GM21717 (cell line): ENCODE data around the gene E2F4.

Experiments
- ATAC-seq: cut with Tn5 transposase; IDR thresholded peaks from one replicate; pipeline ENCODE4 v1.9.1; 2021; ENCODE audit warnings: mild to moderate bottlenecking, moderate library complexity; ENCODE audit not compliant: unreplicated experiment

The E2F4 gene, protein sequence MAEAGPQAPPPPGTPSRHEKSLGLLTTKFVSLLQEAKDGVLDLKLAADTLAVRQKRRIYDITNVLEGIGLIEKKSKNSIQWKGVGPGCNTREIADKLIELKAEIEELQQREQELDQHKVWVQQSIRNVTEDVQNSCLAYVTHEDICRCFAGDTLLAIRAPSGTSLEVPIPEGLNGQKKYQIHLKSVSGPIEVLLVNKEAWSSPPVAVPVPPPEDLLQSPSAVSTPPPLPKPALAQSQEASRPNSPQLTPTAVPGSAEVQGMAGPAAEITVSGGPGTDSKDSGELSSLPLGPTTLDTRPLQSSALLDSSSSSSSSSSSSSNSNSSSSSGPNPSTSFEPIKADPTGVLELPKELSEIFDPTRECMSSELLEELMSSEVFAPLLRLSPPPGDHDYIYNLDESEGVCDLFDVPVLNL

DNA sequence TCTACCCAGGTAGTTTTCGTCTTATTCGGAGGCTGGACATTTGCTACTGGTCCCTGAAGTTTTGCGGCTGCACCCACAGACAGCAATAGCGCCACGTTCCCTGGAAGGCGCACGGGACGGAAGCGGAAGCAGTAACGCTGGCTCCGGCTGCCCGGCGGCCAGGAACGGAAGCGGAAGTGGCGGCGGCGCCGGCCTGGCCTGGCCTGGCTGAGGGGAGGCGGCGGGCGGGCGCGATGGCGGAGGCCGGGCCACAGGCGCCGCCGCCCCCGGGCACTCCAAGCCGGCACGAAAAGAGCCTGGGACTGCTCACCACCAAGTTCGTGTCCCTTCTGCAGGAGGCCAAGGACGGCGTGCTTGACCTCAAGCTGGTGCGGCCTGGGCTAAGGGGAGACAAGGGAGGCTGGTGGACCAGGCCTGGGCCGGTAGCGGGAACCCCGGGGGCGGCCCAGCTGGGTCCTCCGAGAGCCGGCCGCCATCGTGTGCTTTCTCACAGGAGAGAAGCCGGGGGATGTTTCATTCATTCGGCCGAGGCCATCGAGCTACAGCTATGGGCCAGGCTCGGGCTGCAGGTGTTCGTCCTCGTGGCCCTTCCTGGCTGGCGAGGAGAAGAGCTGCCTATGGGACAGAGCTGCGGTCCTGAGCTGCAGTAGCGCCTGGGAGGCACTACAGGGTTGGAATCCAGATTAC lies at the start of gene E2F4:
Gene E2F4, plus strand, starts transcription at position 161 of the 687 bp plus-strand sequence. Its CDS starts 73 bp downstream, at position 234.
- peak; percentile 76 for ATAC-seq

DNA sequence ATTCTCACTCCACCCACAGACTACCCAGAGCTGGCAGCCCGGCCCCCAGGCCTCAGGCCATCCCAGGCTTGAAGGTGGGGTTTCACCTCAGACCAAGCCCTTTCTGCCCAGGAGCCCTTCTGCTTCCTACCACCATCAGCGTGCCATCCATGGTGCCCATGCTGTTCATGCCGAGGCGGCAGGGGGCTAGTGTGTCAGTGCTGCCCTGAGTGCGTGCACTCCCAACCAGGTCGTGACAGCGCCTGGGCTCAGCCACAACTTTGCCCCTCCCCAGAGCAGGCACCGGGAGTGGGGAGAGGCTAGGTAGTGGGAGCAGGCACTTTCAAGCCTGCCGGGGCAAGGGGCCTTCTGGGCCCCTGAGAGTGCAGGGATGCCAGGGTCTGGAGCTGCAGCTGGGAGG lies 49.6 kb upstream of the E2F4 start:
- no peak for ATAC-seq

DNA sequence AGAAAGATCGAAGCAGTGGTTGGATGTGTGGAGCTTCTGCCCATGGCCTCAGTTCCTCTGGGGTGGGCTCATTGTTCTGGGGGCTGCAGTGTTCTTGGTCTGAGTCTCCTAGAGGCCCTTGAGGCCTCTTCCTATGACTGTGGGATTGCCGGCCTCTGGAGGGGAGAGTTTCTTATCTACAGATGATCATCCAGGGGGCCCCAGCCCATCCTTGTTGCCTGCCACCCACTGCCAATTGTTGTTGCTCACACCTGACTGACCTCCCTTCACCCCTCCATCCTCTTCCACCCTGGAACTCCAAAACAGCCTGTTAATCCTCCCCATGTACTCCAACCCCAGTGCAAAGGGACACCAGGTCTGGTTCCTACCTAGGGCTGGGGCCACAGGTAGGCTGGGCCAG lies 47.0 kb upstream of the E2F4 start:
- no peak for ATAC-seq

DNA sequence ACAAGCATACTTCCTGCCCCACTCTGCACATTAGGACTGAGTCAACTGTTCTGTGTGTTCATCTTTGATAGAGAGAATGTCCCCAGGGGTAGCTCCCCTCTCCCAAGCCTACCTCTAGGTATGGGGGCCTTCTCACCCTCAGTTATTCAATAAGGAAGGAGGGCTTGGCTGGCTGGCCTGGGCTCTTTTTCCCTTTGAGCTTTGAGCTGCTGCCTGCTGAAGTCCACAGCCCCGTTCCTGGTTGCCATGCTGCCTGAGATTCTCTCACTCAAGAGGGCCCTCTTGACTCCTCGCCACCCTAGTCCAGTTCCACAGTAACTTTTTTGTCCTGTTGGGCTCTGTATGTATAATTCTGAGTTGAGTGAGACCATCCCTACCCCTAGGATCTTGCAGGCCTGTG lies 46.2 kb upstream of the E2F4 start:
- ATAC-seq: no peak

DNA sequence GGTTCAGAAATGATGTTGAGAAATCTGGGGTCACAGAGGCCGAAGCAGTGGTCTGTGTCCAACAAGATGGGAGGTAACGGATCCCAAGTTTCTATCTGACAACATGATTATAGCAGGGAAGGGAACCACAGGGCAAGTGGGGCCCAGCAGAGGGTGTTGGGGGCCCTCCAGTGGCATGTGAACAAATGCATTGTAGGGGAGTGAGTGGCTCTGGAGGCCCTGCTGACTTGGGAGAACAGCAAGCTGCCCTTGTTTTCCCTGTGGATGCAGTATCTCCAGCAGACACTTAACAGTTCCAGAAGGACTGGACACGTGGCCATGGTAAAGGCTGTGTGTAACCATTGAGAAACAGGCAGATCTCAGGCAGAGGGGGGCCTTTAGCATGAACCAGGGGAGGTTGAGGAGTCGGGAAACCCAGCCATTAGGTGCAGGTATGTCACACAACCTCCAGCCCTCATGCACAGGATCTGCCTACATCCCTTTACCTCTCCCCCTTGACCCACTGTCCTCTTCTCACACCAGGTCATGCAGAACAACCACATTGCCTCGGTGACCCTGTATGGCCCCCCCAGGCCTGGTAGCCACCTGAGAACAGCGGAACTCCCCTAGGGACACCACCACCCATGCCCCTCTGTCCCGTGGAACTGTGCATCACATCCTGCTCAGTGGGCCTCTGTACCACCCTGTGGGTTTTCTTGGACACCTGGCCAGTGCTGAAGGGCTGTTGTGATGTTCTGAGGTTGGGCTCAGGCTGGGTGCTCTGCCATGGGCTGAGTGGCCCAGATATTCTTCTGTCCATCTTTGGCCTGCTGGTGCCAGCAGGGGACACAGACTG lies 45.2 kb upstream of the E2F4 start:
- ATAC-seq: no peak

DNA sequence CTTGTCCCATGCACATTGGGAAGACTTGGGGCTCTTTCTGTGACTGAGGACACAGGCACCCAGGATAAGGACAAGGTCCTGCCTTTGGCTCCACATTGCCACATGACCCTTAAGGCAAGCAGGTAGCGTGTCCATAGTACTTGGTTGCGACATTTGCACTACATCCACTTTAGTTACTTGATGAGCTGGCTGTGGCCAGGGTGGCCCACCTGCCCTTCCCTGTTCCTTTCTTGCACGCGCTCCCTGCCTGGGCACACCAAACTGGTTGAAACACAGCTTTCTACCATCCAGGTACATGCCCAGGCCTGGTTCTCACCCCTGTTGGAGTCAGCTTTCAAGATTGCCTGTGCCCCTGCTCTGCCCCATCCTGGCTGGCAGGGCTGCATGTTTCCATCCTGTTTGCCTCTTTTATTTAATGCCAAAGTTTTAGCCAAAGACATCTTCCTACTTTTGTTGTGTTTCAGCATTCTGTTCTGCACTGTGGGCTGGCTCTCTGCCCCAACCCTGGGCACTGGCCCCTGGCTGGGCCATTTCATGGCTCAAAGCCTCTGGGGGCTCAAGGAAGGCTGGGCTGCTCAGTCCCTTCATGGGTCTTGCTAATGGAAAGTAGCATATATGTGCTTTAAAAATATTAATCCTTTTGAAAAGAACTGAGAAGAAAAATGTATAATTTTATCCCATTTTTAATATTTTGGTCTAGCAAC lies 44.4 kb upstream of the E2F4 start:
- no peak for ATAC-seq

DNA sequence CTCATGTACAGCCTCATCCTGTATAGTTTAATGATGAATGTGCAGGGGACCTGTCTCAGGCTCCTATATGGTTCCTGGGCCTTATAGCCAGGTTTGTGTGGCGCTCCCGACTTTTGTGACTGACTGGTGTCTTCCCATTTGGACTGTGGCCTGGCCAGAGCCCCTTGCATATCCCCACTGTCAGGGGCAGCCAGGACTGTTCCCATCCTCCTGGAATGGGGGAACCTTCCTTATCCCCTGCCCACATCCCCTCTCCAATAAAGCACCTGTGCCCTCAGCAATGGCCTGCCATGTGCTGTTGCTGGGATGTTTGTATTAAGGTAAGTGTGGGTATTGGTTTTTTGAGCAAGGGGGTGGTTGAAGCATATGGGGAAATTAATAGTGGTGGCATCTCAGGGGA lies 43.7 kb upstream of the E2F4 start:
- ATAC-seq: no peak

DNA sequence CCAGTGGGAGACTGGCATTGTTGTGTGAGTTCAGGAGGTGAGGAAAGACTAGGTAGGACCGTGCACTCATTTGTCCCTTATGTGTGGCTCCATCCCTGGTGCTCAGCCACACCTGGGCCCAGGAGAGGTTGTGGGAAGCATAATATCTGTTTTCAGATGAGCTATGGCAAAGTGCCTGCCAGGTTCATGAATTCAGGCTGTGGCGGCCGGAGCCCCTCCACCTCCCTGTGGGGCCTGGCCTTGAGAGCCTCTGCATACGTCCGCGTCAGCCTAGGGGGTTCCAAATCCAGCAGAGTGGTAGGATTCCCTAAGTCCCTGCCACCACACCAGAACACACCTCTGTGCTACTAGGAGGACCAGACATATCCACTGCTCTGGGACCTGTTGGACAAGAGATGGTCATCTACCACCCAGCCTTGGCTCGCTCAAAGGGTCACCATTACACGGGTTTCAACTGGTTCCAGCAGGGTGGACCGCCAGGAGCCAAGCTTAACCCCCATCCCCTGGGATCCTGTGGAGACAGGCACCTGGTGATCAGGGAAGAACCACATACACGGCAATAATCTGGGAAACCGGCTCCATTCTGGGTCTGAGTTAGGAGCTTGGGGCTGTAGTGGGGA lies 43.2 kb upstream of the E2F4 start:
- ATAC-seq: no peak

DNA sequence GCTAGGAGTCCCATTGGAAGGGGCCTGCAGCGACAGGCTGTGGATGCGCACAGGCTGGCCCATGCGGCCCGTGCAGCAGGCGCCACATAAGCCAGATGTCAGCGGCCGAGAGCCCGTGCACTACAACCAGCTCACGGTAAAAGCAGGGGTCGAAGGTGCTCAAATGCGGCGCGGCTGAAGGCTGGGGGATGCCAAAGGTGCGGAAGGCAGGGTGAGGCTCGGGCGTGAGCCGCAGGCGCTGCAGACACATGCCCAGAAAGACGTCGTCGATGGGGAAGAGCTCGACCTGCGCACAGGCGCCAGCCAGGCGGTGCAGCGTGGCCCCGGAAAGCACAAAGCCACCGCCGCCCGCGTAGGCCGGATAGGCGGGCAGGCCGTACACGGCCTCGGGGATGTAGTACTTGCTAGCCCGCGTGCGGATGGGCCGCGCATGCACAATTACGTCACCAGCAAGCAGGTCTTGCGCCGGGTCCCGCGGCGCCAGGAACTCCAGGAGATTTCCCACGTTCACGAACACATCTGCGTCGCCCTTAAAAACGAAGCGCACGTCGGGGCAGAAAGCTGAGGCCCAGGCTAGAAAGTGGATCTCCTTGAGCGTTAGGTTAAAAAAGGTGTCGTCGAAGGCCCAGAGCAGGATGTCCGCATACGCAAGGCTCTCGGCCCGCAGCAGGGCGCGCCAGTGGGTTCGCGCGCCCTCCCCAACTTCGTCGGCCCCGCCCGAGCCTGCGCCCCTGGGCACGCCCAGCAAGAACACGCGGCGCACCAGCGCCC lies 42.5 kb upstream of the E2F4 start:
- no peak for ATAC-seq

DNA sequence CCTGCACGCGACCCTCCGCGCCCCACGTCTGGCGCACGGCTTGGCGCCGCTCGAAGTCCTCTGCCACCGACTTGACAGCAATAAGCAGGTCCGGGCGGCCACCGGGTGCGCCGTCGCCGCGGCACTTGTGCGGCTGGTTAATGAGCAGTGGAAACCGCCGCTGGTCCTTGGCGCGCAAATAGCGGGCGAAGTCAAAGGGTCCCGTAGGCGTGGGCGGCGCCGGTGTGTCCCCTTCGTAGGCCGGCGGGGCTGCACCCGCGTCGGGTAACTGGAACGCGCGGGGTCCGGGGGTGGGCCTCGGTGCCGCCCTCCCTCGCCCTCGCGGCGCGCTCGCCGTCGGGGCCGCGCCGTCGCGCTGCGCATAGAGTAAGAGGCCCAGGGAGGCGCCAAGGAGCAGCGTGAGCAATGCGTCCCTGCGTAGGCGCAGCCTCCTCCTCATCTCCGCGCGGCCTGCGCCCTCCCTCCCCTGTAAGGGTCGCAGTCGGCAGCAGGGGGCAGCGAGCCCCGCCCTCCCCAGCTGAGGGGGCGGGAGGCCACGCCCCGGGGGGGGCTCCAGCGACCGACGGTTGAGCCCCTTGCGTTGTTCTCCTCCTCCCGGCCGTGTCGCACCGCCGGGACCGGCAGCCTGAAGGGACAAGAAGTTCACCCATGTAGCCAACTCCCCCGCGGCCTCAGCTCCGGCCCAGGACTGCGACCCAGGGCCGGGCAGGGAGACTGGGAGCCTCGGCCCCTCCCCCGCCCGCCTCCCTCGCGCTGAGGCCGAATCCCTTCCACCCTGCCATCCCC lies 41.7 kb upstream of the E2F4 start:
- ATAC-seq: peak; percentile 30

DNA sequence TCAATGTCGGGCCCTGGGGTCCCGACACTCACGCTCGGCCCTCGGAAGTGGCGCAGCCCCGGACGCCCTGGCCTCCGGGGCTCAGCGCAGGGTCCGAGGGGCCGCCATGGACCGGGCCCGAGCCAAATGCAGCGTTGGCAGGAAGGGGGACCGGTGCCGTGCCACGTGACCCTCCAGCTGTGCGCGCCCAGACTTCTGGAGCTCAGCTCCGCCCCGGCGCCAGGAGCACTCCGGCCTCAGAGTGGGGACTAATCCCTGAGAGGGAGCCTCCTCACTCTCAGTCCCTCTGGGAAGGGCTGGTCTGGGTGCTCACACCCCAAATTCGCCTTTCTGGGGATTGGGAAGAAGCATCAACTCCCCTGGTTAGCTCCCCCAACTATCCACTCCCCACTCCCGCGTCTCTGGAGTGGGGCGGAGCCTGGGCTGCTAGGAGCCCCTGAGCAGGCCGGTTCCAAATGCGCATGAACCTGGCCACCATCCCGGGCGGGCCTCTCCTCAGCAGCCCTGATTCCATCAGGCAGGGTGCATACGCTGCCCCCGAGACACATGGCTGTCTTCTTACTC lies 41.0 kb upstream of the E2F4 start, which contains the start of gene B3GNT9:
Gene B3GNT9, minus strand, starts transcription at position 166 of the 564 bp plus-strand sequence. CDS start 513 bp downstream, outside the sequence.
- ATAC-seq: peak; percentile 41

DNA sequence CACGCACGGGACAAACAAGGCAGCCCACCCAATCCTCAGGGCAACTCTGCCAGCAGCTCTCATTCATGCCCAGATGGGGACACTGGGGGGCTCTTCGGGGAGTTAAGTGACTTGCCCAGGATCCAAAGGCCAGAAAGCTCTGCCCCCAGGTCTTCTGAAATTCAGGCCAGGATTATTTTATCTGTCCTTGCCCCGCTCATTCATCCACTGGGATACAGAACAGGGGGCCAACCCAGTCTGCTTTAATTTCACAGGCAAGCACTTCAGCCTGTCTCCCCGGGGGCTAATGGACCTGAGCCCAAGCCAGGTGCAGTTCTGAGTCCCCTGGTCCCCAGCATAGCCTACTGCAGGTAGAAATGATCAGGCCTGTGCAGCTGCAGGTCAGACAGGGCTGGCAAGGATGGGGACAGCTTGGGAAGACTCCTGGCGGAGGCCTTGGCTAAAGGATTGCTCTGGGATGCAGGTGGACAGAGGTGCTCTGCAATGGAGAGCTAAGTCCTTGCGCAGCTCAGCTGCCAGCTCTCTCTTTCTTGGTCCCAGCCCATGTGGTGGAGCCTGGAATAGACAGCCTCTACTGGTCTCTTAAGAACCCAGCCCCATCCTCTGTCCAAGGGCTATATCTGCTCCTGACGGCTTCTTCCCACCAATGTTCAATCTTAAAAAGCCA lies 40.4 kb upstream of the E2F4 start:
- no peak for ATAC-seq

DNA sequence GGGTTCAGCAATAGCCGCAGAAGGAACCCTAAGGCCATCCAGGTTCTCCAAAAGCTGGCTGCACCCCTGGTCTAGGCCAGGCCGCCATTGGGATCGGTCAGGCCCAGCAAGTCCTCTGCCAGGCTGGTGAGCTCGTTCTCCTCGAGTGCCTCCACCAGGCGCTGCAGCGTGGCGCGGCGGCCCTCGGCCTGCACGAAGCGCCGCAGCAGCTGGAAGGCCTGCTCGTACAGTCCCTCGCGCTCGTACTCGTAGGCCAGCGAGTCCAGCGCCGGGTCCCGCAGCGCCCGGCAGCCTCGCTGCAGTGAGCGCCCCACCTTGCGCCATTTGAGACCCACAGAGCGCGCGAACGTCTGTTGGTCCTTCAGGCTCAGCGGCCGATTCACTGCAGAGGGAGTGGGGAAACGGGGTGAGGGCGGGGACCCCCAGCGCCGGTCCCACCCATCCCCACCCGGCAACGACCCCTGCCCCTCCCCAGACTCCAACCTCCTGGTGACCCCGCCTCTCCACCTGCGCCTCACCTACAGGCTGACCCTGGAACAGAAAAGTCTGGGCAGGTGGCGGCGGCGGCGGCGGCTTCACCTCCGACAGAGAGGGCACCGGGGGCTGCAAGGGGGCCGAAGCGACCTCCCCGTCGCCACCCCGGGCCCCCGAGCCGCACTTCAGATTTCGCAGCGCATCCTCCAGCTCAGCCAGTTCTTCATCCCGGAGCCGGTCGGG lies 37.2 kb upstream of the E2F4 start:
- no peak for ATAC-seq

DNA sequence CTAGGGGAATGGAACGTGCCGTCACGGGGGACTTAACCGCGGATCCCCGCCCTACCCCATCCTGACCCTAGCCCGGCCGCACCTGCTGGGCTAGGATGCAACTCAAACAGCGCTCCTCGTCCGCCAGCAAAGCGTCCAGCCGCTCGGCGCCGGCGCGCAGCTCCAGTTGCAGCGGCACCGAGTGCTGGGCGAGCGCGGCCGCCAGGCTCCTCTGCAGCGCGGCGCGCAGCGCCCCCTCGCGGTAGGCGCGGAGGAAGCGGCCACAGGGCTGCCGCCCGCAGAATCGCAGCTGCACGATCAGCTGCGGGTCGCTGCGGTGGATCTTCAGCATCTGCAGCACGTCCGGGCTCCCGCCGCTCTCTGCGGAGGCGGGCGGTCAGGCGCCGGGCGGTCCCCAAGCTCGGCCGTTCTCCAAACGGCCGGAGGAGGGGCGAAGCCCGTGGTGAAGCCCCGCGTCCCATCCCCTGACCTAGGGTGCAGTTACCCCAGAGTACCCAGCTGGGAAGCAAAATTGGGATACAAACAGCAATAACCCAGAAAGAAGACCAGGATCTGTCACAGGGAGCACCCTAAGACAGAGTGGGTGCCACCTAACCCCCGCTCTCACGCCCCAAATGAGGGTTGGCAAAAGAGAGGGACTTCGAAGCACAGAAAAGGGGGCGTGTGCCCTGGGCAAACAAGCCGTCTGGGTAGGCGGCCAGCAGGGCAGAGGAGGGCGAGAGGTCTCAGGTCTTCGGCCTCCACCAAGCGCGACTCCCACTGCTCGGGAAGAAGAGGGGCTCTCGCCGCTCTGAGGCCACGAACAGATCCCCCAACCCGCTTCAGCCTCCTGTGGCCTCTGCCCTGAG lies 36.4 kb upstream of the E2F4 start:
- ATAC-seq: no peak

DNA sequence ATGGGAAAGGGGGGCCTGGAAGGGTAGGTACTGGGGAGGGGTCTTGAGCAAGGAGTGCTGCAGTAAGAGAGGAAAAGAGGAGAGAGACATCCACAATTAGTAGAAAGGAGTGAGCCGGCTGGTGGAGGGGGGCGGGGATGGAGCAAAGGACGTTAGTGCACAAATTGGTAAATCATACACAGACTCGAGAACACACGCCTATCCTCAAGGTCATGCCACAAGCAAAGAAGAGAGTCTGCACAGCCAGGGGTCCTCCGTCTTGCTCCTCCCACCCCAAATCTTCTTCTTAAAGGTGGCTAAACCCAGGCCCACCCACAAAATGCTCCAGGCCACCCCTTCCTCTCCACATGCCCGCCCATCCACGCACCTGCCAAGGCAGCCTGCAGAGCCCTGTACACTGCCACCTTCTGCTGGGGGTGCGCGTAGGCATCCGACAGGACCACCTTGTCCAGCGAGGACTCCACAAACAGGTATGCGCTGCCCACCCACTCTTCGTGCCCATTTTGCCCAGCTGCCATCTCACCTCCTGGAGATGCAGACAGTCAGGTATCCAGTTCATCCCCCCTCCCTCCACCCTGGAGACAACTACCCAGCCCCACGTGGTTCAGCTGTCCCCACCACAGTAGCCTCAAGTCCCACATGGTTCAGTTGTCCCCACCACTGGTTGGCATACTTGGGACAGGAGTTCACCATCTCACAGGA lies 35.7 kb upstream of the E2F4 start:
- ATAC-seq: no peak
